Ovary (tissue), 9 donors: Measurements from ENCODE around the gene MIA3. TPM values are rescaled to one million over a fixed set of nuclear protein-coding genes. Genes with fewer than 3 reads are reported as not detected.

ENCODE experiments used
- DNase-seq, 5 donors: peaks; one replicate each; pipeline ENCODE4 v3.0.0-alpha.2; 2019 to 2020
- H3K27ac ChIP-seq, 2 donors: fragments of 200-600 bp; one replicate each; pipeline versions ENCODE4 v1.5.1 to v1.8.0; 2019 to 2022
- H3K27me3 ChIP-seq: fragments of 200-600 bp; one replicate; pipeline ENCODE4 v1.8.0; 2022
- H3K36me3 ChIP-seq: fragments of 200-600 bp; sonication (generic); one replicate; pipeline ENCODE4 v1.5.1; 2019
- H3K4me1 ChIP-seq: one replicate; pipeline ENCODE4 v1.8.1; 2013; ENCODE audit warnings: mild to moderate bottlenecking, moderate library complexity; ENCODE audit not compliant: insufficient read depth
- H3K4me3 ChIP-seq: fragments of 200-600 bp; sonication (generic); one replicate; pipeline ENCODE4 v1.5.1; 2017
- H3K9me3 ChIP-seq, 2 donors: fragments of 200-600 bp in 1 of 2; sonication (generic) in 1 of 2; one replicate each; pipeline versions ENCODE4 v1.5.1 to v1.8.1; 2013 to 2019; ENCODE audit warnings: mild to moderate bottlenecking in 1 of 2, moderate library complexity in 1 of 2
- CTCF ChIP-seq, 3 donors: fragments of 450-650 bp in 2 of 3; fragments of 200-600 bp in 1 of 3; IDR thresholded peaks; one replicate each; pipeline versions ENCODE4 v1.5.1 to v1.8.0; 2016 to 2022; ENCODE audit warnings: antibody characterized with exemption in 3 of 3, mild to moderate bottlenecking in 1 of 3
- EP300 ChIP-seq: sonication (generic); formaldehyde crosslinking; IDR thresholded peaks from one replicate; pipeline ENCODE4 v1.6.1; 2017; ENCODE audit warnings: antibody characterized with exemption
- POLR2A ChIP-seq: fragments of 450-650 bp; IDR thresholded peaks from one replicate; pipeline ENCODE4 v1.6.1; 2017; ENCODE audit warnings: antibody characterized with exemption, mild to moderate bottlenecking, moderate library complexity
- WGBS, 3 donors: extraction: QIAGEN DNeasy Blood & Tissue Kit in 1 of 3; methylation state at CpG; one replicate each; pipeline versions ENCODE4 v1.1.5 to v1.1.7; 2013 to 2017; 5-methylcytosine and 5-hydroxymethylcytosine counted together
- intact Hi-C, 4 donors: fragments of 100-400 bp; cut with DNase I; formaldehyde crosslinking; loops; one replicate each; pipeline versions ENCODE4 v1.11.0 to v1.15.1; 2022 to 2023
- polyA plus RNA-seq, 2 donors: library from polyadenylated mRNA; stranded (reverse); fragments of 200-250 nt in 1 of 2; fragments of 350-450 nt in 1 of 2; fragmentation: Illumina TruSeq in 1 of 2; extraction: RNeasy Lipid Tissue Mini Kit (QIAGEN cat#74804) in 1 of 2; gene quantifications; one replicate each; pipeline ENCODE4 v1.2.3, GENCODE V29; 2013 to 2014
- total RNA-seq, 7 donors: library from RNA; depleted of rRNA in 2 of 7; stranded (reverse); fragments of >200 nt in 2 of 7; fragmentation: NEBNext Ultra II Directional in 3 of 7; extraction: Animal tissue kit (Norgen Biotek cat#: 25700) in 3 of 7; gene quantifications; one replicate each; pipeline versions ENCODE4 v1.1.0 to v1.2.4, GENCODE V29; 2016 to 2023
- donor health status: DM: no; HTN: no; CAD: no; lungs with moderate emphysema.
- donor health status: DM: no; HTN: no; CAD: no.
- donor health status: Bipolar disorder and iron deficiency.
- donor health status: DM: yes; HTN: yes; CAD: no.
- donor health status: DM: no; HTN: no; CAD: no.
- donor health status: DM: yes; HTN: yes; CAD: no.

The MIA3 gene
- total and polyA plus RNA-seq, 9 donors: 31.9 to 64.0 (median 56.8) TPM

- 73 to 80% (median 76%) methylated on average over 5 of the region's 5 CpGs for WGBS, 3 donors
- no peaks in the 10 kb centered on the region for H3K27me3 ChIP-seq
- intact Hi-C loops: no loop called here
- no peak overlapping the region for H3K4me3 ChIP-seq
- no peaks in the 10 kb centered on the region for H3K36me3 ChIP-seq
- TF ChIP-seq CTCF (IDR thresholded peaks at IDR 0.05): no peak
- TF ChIP-seq POLR2A: no peak
- no peak for TF ChIP-seq EP300
- peaks cover 8% of the 10 kb centered on the region for H3K4me1 ChIP-seq
- no peak for DNase-seq
- H3K9me3 ChIP-seq: no peaks in the 10 kb centered on the region
- no peak overlapping the region for H3K27ac ChIP-seq
These were observed 91.8 kb downstream of the MIA3 start for GRCh38 chr1:222709700-222710153.

GRCh38 chr1:222711319-222712252 lies 93.7 kb downstream of the MIA3 start:
- intact Hi-C loops: no loop called here
- Histone ChIP-seq H3K27ac (peak overlapping the region; percentile 92 to 97), H3K27me3 (no peaks in the 10 kb centered on the region)

GRCh38 chr1:222712253-222713090 lies 94.6 kb downstream of the MIA3 start, which contains the start of the genes AIDA and BROX:
Gene AIDA, minus strand, starts transcription at chr1:222712491. Its CDS starts 174 bp downstream, at chr1:222712317.
Gene BROX, plus strand, starts transcription at chr1:222712564. Its CDS starts 3,136 bp downstream, at chr1:222715700.
- intact Hi-C loops: no loop called here
- peak within 1 kb of the TSS; percentile 87 for H3K4me3 ChIP-seq
- no peak for TF ChIP-seq POLR2A
- TF ChIP-seq CTCF (IDR thresholded peaks at IDR 0.05): no peak

More at GRCh38 chr1:222711319-222712252, 93.7 kb downstream of the MIA3 start:
- peak; percentile 47 to 64 (median 57) for DNase-seq
- WGBS, 3 donors: 0 to 1% (median 1%) methylated on average over 42 of the region's 42 CpGs
- no peak for TF ChIP-seq POLR2A
- TF ChIP-seq EP300: no peak
- TF ChIP-seq CTCF (IDR thresholded peaks at IDR 0.05): no peak
- Histone ChIP-seq H3K4me3 (peak overlapping the region; percentile 87), H3K36me3 (no peaks in the 10 kb centered on the region), H3K4me1 (peaks cover 8% of the 10 kb centered on the region), H3K9me3 (no peaks in the 10 kb centered on the region)

More at GRCh38 chr1:222712253-222713090, 94.6 kb downstream of the MIA3 start, which contains the start of the genes AIDA and BROX:
- no peaks in the 10 kb centered on the region for H3K27me3 ChIP-seq
- H3K27ac ChIP-seq: peak within 1 kb of the TSS; percentile 92 to 97
- DNase-seq: peak; percentile 94 to 97 (median 96)
- H3K9me3 ChIP-seq: no peaks in the 10 kb centered on the region
- WGBS, 3 donors: 0 to 1% (median 0%) methylated on average over 51 to 57 of the region's 62 CpGs
- H3K36me3 ChIP-seq: no peaks in the 10 kb centered on the region
- peaks cover 8% of the 10 kb centered on the region for H3K4me1 ChIP-seq
